ENCODE measurements around the gene RBBP8. TPM values are rescaled to one million over a fixed set of nuclear protein-coding genes. Genes with fewer than 3 reads are reported as not detected.
A peak's percentile ranks its signal among the peaks of the same experiment; 100 is the strongest.
"Not testable (repeated sequence)": the region's sequence is repeated elsewhere in the genome, so short reads cannot be mapped to it uniquely, and the experiment has no call there.

The RBBP8 gene
- total and polyA plus RNA-seq, 7 experiments from 2014 or later = 0.59 to 55.8 (median 2.2) TPM

DNA sequence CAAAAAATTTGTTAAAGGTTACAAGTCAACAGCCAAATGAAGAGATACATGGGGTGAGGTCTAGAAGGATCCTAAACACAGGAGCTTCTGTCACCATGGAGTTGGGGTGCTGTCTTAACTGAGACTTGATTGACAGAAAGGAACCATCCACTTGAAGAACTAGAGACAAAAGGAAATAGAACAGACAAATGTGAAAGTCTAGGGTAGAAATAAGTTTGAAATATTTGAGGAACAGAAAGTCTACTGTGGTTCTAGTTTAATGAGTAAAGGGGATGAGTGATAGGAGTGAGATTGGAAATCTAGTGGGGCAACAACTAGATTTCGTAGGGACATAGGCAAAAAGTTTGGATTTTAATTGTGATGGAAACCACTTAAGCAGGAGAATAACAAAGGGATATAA lies 18.7 kb downstream of the RBBP8 start:
- Histone ChIP-seq H3K4me1 (ENCODE audit: control insufficient read depth in 2 of 2, insufficient read depth in 2 of 2, low read length in 2 of 2) (no peaks in the 10 kb centered on the region), H3K27ac (ENCODE audit: low read depth, low read length) (no peak overlapping the region), H3K4me3 (ENCODE audit: low read length) (no peak overlapping the region), H3K27me3 (ENCODE audit: control insufficient read depth in 2 of 2, insufficient read depth in 2 of 2, low read length in 2 of 2) (no peaks in the 10 kb centered on the region), H3K9me3 (ENCODE audit: control insufficient read depth in 2 of 3, low read length in 3 of 3) (no peaks in the 10 kb centered on the region), H3K36me3 (ENCODE audit: control insufficient read depth in 2 of 3, insufficient read depth in 3 of 3, low read length in 3 of 3) (no peaks in the 10 kb centered on the region)
- H3K36me3 Mint-ChIP-seq = peaks cover 0 to 55% (median 23%) of the 10 kb centered on the region in 5 donors
- CTCF ChIA-PET = no interaction called here
- H3K4me3 Mint-ChIP-seq = no peak overlapping the region
- H3K9me3 Mint-ChIP-seq = peaks cover 0 to 5% (median 0%) of the 10 kb centered on the region in 11 donors
- H3K27me3 Mint-ChIP-seq = no peaks in the 10 kb centered on the region
- ATAC-seq = no peak
- POLR2A ChIA-PET = no interaction called here
- intact Hi-C loops (cut with micrococcal nuclease) = no loop called here
- H3K27ac Mint-ChIP-seq = peak overlapping the region in 1 of 9 donors; percentile 23
- H3K4me1 Mint-ChIP-seq = peaks cover 3 to 21% (median 12%) of the 10 kb centered on the region in 7 donors
- DNase-seq = no peak

DNA sequence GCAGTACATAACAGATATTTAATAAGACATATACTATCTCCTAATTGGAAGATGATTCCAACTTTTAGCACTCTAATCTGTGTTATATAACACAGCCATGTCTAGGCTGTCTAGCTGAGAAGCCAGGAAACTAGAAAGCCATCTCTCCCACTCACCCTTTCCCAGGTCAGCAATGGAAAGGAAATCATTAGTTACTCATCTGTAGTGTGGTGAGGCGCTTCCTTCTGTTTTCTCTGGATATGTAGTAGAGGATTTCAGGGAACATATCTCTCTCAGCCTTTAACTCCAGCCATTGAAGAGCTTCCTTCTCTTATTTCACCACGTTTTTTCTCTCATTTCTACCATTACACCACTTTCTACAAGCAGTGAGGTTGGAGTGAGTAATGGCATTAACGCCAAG lies 19.4 kb downstream of the RBBP8 start:
- no peak for ATAC-seq
- Mint-ChIP-seq H3K4me3 (no peak overlapping the region), H3K27me3 (no peaks in the 10 kb centered on the region), H3K4me1 (peaks cover 3 to 25% (median 12%) of the 10 kb centered on the region in 7 donors), H3K36me3 (peaks cover 0 to 54% (median 23%) of the 10 kb centered on the region in 5 donors), H3K27ac (peak overlapping the region in 1 of 9 donors; percentile 23), H3K9me3 (peaks cover 0 to 5% (median 0%) of the 10 kb centered on the region in 11 donors)
- CTCF ChIA-PET = no interaction called here
- H3K4me3 ChIP-seq (ENCODE audit: low read length) = no peak overlapping the region
- no peaks in the 10 kb centered on the region for H3K4me1 ChIP-seq (ENCODE audit: control insufficient read depth in 2 of 2, insufficient read depth in 2 of 2, low read length in 2 of 2)
- no peaks in the 10 kb centered on the region for H3K36me3 ChIP-seq (ENCODE audit: control insufficient read depth in 2 of 3, insufficient read depth in 3 of 3, low read length in 3 of 3)
- POLR2A ChIA-PET = no interaction called here
- H3K27me3 ChIP-seq (ENCODE audit: control insufficient read depth in 2 of 2, insufficient read depth in 2 of 2, low read length in 2 of 2) = no peaks in the 10 kb centered on the region
- no peak for DNase-seq
- H3K27ac ChIP-seq (ENCODE audit: low read depth, low read length) = no peak overlapping the region
- intact Hi-C loops (cut with micrococcal nuclease) = no loop called here
- no peaks in the 10 kb centered on the region for H3K9me3 ChIP-seq (ENCODE audit: control insufficient read depth in 2 of 3, low read length in 3 of 3)

DNA sequence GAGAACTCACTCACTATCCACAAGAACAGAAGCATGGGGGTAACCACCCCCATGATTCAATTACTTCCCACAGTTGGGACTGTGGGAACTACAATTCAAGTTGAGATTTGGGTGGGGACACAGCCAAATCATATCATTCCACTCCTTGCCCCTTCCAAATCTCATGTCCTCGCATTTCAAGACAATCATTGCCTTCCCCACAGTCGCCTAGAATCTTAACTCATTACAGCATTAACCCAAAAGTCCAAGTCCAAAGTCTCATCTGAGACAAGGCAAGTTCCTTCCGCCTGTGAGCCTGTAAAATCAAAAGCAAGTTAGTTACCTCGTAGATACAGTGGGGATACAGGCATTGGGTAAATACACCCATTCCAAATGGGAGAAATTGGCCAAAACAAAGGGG lies 20.9 kb downstream of the RBBP8 start:
- H3K4me3 ChIP-seq (ENCODE audit: low read length); ATAC-seq; H3K36me3 ChIP-seq (ENCODE audit: control insufficient read depth in 2 of 3, insufficient read depth in 3 of 3, low read length in 3 of 3); H3K27me3 Mint-ChIP-seq; H3K4me3 Mint-ChIP-seq; intact Hi-C loops (cut with micrococcal nuclease); H3K9me3 ChIP-seq (ENCODE audit: control insufficient read depth in 2 of 3, low read length in 3 of 3); H3K4me1 ChIP-seq (ENCODE audit: control insufficient read depth in 2 of 2, insufficient read depth in 2 of 2, low read length in 2 of 2); CTCF ChIA-PET; DNase-seq; H3K9me3 Mint-ChIP-seq; POLR2A ChIA-PET; H3K27me3 ChIP-seq (ENCODE audit: control insufficient read depth in 2 of 2, insufficient read depth in 2 of 2, low read length in 2 of 2); H3K27ac ChIP-seq (ENCODE audit: low read depth, low read length); H3K27ac Mint-ChIP-seq: not testable (repeated sequence)
- peaks cover 0 to 54% (median 23%) of the 10 kb centered on the region in 5 donors for H3K36me3 Mint-ChIP-seq
- peaks cover 6 to 30% (median 12%) of the 10 kb centered on the region in 7 donors for H3K4me1 Mint-ChIP-seq

DNA sequence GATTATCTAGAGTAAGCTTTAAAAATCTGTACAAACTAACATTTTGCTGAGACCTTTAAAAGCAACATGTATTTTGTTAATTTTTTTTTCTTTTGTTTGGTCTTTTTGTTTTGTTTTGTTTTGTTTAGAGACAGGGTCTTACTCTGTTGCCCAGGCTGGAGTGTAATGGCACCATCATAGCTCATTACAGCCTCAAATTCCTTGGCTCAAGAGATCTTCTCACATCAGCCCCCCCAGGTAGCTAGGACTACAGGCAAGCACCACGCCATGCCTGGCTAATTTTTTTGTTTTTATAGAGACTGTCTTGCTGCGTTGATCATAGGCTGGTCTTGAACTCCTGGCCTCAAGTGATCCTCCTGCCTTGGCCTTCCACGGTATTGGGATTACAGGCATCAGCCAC lies 23.1 kb downstream of the RBBP8 start:
- POLR2A ChIA-PET = no interaction called here
- H3K27ac Mint-ChIP-seq = peak overlapping the region in 1 of 9 donors; percentile 18
- Histone ChIP-seq H3K4me1 (ENCODE audit: control insufficient read depth in 2 of 2, insufficient read depth in 2 of 2, low read length in 2 of 2) (no peaks in the 10 kb centered on the region), H3K27ac (ENCODE audit: low read depth, low read length) (no peak overlapping the region), H3K36me3 (ENCODE audit: control insufficient read depth in 2 of 3, insufficient read depth in 3 of 3, low read length in 3 of 3) (no peaks in the 10 kb centered on the region), H3K9me3 (ENCODE audit: control insufficient read depth in 2 of 3, low read length in 3 of 3) (no peaks in the 10 kb centered on the region), H3K4me3 (ENCODE audit: low read length) (no peak overlapping the region), H3K27me3 (ENCODE audit: control insufficient read depth in 2 of 2, insufficient read depth in 2 of 2, low read length in 2 of 2) (no peaks in the 10 kb centered on the region)
- CTCF ChIA-PET = no interaction called here
- intact Hi-C loops (cut with micrococcal nuclease) = no loop called here
- no peaks in the 10 kb centered on the region for H3K27me3 Mint-ChIP-seq
- H3K4me3 Mint-ChIP-seq = no peak overlapping the region
- H3K4me1 Mint-ChIP-seq = peaks cover 6 to 33% (median 12%) of the 10 kb centered on the region in 7 donors
- peaks cover 0 to 5% (median 0%) of the 10 kb centered on the region in 11 donors for H3K9me3 Mint-ChIP-seq
- DNase-seq (no peak), ATAC-seq (no peak)
- peaks cover 0 to 40% (median 18%) of the 10 kb centered on the region in 5 donors for H3K36me3 Mint-ChIP-seq

DNA sequence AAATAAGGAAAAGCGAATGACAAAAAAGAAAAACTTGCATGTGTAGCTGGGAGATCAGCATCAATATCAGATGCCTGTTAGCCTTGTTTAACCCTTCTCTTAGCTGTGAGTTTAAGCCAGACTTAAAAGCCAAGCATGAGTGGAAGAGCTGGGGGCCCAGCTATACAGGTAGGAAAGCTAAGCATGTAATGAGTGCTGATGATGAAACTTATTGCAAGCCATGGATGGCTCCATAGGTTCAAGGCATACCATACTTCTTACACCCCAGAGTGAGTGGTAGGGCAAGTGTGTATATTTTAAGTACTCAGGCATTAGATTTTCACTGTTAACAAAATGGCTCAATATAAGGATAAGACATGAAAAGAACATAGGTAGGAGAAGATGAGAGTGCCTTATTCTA lies 28.0 kb downstream of the RBBP8 start:
- ChIA-PET POLR2A (no interaction called here), CTCF (no interaction called here)
- Mint-ChIP-seq H3K27me3 (no peaks in the 10 kb centered on the region), H3K9me3 (no peaks in the 10 kb centered on the region), H3K4me3 (no peak overlapping the region), H3K27ac (no peak overlapping the region), H3K36me3 (peaks cover 0 to 7% (median 0%) of the 10 kb centered on the region in 5 donors), H3K4me1 (peaks cover 0 to 21% (median 3%) of the 10 kb centered on the region in 7 donors)
- no peaks in the 10 kb centered on the region for H3K36me3 ChIP-seq (ENCODE audit: control insufficient read depth in 2 of 3, insufficient read depth in 3 of 3, low read length in 3 of 3)
- no peak for DNase-seq
- intact Hi-C loops (cut with micrococcal nuclease) = no loop called here
- H3K4me1 ChIP-seq (ENCODE audit: control insufficient read depth in 2 of 2, insufficient read depth in 2 of 2, low read length in 2 of 2) = no peaks in the 10 kb centered on the region
- no peak overlapping the region for H3K27ac ChIP-seq (ENCODE audit: low read depth, low read length)
- H3K9me3 ChIP-seq (ENCODE audit: control insufficient read depth in 2 of 3, low read length in 3 of 3) = no peaks in the 10 kb centered on the region
- H3K27me3 ChIP-seq (ENCODE audit: control insufficient read depth in 2 of 2, insufficient read depth in 2 of 2, low read length in 2 of 2) = no peaks in the 10 kb centered on the region
- no peak overlapping the region for H3K4me3 ChIP-seq (ENCODE audit: low read length)
- ATAC-seq = no peak

DNA sequence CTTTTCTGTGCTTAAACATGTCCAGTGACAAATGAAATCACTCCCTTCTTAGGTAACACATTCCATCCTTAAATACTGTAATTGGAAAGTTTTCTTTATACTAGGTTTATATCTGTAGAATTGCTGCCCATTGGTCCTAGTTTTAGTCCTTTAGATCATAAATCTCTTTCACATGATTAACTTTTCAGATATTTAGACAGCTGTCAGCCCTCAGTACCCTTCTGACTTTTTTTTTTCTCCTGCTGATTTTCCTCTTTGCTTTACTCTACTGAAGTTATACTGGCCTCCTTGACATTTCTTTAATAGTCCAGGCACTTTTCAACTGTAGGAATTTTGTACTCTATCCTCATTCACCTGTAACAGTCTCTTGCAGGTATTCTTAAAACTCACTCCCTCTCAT lies 28.9 kb downstream of the RBBP8 start:
- Mint-ChIP-seq H3K4me3 (no peak overlapping the region), H3K9me3 (no peaks in the 10 kb centered on the region), H3K27ac (no peak overlapping the region), H3K27me3 (no peaks in the 10 kb centered on the region), H3K4me1 (peaks cover 0 to 22% (median 3%) of the 10 kb centered on the region in 7 donors), H3K36me3 (peaks cover 0 to 4% (median 0%) of the 10 kb centered on the region in 5 donors)
- H3K27me3 ChIP-seq (ENCODE audit: control insufficient read depth in 2 of 2, insufficient read depth in 2 of 2, low read length in 2 of 2) = no peaks in the 10 kb centered on the region
- CTCF ChIA-PET = no interaction called here
- DNase-seq (no peak), ATAC-seq (no peak)
- no peak overlapping the region for H3K27ac ChIP-seq (ENCODE audit: low read depth, low read length)
- no peaks in the 10 kb centered on the region for H3K4me1 ChIP-seq (ENCODE audit: control insufficient read depth in 2 of 2, insufficient read depth in 2 of 2, low read length in 2 of 2)
- no peaks in the 10 kb centered on the region for H3K36me3 ChIP-seq (ENCODE audit: control insufficient read depth in 2 of 3, insufficient read depth in 3 of 3, low read length in 3 of 3)
- intact Hi-C loops (cut with micrococcal nuclease) = no loop called here
- H3K4me3 ChIP-seq (ENCODE audit: low read length) = no peak overlapping the region
- no peaks in the 10 kb centered on the region for H3K9me3 ChIP-seq (ENCODE audit: control insufficient read depth in 2 of 3, low read length in 3 of 3)
- POLR2A ChIA-PET = no interaction called here

DNA sequence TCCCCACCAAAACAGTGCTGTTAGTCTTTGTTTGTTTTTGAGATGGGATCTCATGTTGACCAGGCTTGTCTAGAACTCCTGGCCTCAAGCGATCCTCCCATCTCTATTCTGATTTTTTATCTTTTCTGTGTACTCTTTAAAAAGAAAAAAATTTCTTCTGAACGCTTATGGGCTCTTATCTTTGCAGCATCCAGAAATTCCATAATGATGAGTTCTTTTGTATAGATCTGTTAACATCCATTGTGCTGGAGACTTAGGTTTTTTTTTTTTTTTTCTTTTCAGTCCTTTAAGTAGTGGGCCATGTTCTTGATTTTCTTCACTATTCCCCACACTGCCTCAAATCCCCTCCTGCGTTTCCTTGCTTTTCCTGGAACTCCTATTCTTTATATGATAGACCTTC lies 31.0 kb downstream of the RBBP8 start:
- Mint-ChIP-seq H3K36me3 (peaks cover 0 to 5% (median 0%) of the 10 kb centered on the region in 5 donors), H3K4me1 (peaks cover 0 to 12% (median 0%) of the 10 kb centered on the region in 7 donors), H3K27me3 (no peaks in the 10 kb centered on the region), H3K27ac (peak overlapping the region in 1 of 9 donors; percentile 7), H3K9me3 (no peaks in the 10 kb centered on the region), H3K4me3 (no peak overlapping the region)
- ChIA-PET CTCF (interaction anchor here (1.1 kb wide), 1 partner anchor 18 kb away, joined by 3 read pairs; no protein-coding TSS in a partner anchor), POLR2A (interaction anchor here (0.6 kb wide), 1 partner anchor 406 kb away, joined by 4 read pairs; no protein-coding TSS in a partner anchor)
- no peak overlapping the region for H3K4me3 ChIP-seq (ENCODE audit: low read length)
- no peak for DNase-seq
- H3K36me3 ChIP-seq (ENCODE audit: control insufficient read depth in 2 of 3, insufficient read depth in 3 of 3, low read length in 3 of 3) = no peaks in the 10 kb centered on the region
- H3K9me3 ChIP-seq (ENCODE audit: control insufficient read depth in 2 of 3, low read length in 3 of 3) = no peaks in the 10 kb centered on the region
- no peak overlapping the region for H3K27ac ChIP-seq (ENCODE audit: low read depth, low read length)
- no peaks in the 10 kb centered on the region for H3K4me1 ChIP-seq (ENCODE audit: control insufficient read depth in 2 of 2, insufficient read depth in 2 of 2, low read length in 2 of 2)
- H3K27me3 ChIP-seq (ENCODE audit: control insufficient read depth in 2 of 2, insufficient read depth in 2 of 2, low read length in 2 of 2) = peaks cover 0 to 2% of the 10 kb centered on the region in 2 donors
- ATAC-seq = no peak
- intact Hi-C loops (cut with micrococcal nuclease) = no loop called here
